K562 (cell line): ENCODE measurements around the gene SH2D7.

Experiments used
- CTCF ChIP-seq, 3 experiments: IDR thresholded peaks in 2 of 3; conservative IDR thresholded peaks in 1 of 3; 2 replicates each; pipeline ENCODE4 v1.5.1; 2011 to 2012; ENCODE audit warnings: low read length in 3 of 3, mild to moderate bottlenecking in 3 of 3, control low read depth in 2 of 3, improper control_type of control experiment in 1 of 3, inconsistent platforms in 1 of 3, low read depth in 1 of 3, mixed read lengths in 1 of 3, moderate library complexity in 1 of 3; ENCODE audit not compliant: insufficient read depth in 2 of 3
- NFIC ChIP-seq: fragments of 450-650 bp; IDR thresholded peaks from 2 replicates; pipeline ENCODE4 v1.6.1; 2017; ENCODE audit warnings: mild to moderate bottlenecking, inconsistent platforms
- TF ChIP-seq, protein P1 (sequence below), 2 experiments: fragments of 250-450 bp in 1 of 2; fragments of 450-650 bp in 1 of 2; sonication (Bioruptor Pico) in 1 of 2; IDR thresholded peaks; 2 replicates each; pipeline versions ENCODE4 v1.6.1 to v1.8.0; 2016 to 2021; ENCODE audit warnings: mild to moderate bottlenecking in 2 of 2, moderate library complexity in 2 of 2, missing compliant biosample characterization in 1 of 2, missing genetic modification characterization in 1 of 2

DNA sequence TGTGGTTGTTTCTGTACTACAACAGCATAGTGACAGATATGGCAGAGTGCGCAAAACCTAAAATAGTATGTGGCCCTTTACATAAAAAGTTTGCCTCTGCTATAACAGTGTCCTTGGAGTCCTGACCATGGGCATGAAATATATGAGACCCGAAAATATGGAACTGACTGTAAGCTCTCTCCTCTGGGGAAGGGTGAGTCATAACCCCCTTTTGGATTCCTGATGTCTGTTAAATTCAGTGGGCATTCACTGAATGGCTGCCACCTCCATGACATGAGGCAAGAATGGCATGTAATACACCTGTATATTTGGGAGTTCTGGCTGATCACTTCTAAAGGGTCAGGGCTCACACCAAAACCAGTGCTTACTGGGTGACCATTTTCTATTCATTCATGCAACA lies 21.0 kb upstream of the SH2D7 start:
- TF ChIP-seq CTCF (IDR thresholded peaks at IDR 0.05 in 2 of 3, conservative IDR thresholded peaks at IDR 0.05 in 1 of 3; ENCODE audit: insufficient read depth in 2 of 3, low read depth in 1 of 3, low read length in 3 of 3): no peak
- TF ChIP-seq NFIC: no peak
- TF ChIP-seq, protein P1, sequence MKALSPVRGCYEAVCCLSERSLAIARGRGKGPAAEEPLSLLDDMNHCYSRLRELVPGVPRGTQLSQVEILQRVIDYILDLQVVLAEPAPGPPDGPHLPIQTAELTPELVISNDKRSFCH (CRISPR knock-in tag; IDR thresholded peaks at IDR 0.05): no peak
- TF ChIP-seq, protein P1 (tag; IDR thresholded peaks at IDR 0.05): no peak
